Stimulated activated CD8-positive, alpha-beta memory T cell treated with anti-CD3 and anti-CD28 coated beads, Interleukin-7, amount 100 ng/mL, for 24 hours (primary cell): ENCODE measurements around the gene PCDHGB7.
"Not testable (repeated sequence)": the region's sequence is repeated elsewhere in the genome, so short reads cannot be mapped to it uniquely, and the experiment has no call there.

Experiments
- DNase-seq: peaks from one replicate; pipeline ENCODE4 v3.0.0-alpha.2; 2020; ENCODE audit warnings: low read depth

The PCDHGB7 gene

GRCh38 chr5:141397756-141398551, 19.5 kb upstream of the PCDHGB7 start, which contains the start of gene PCDHGB5:
Gene PCDHGB5, plus strand, starts transcription at chr5:141397947. Its CDS starts 181 bp downstream, at chr5:141398128.
- not testable (repeated sequence) for DNase-seq

- no peak for DNase-seq
These were observed 18.9 kb upstream of the PCDHGB7 start for GRCh38 chr5:141398608-141399007.

GRCh38 chr5:141399555-141400258, 17.8 kb upstream of the PCDHGB7 start:
- DNase-seq, result no peak

- DNase-seq, result no peak
These were observed 14.8 kb upstream of the PCDHGB7 start, which contains the start of gene PCDHGA9 for GRCh38 chr5:141402553-141403243. Gene PCDHGA9, plus strand, starts transcription at chr5:141402778. Its CDS starts 175 bp downstream, at chr5:141402953.

GRCh38 chr5:141403387-141403786, 14.1 kb upstream of the PCDHGB7 start:
- no peak for DNase-seq

GRCh38 chr5:141407790-141408505, 9.5 kb upstream of the PCDHGB7 start, which contains the start of gene PCDHGB6:
Gene PCDHGB6, plus strand, starts transcription at chr5:141408021. Its CDS starts 182 bp downstream, at chr5:141408203.
- DNase-seq, result not testable (repeated sequence)

- no peak for DNase-seq
These were observed 7.7 kb upstream of the PCDHGB7 start for GRCh38 chr5:141409598-141410306.

- no peak for DNase-seq
These were observed 5.9 kb upstream of the PCDHGB7 start for GRCh38 chr5:141411575-141411974.

- DNase-seq, result no peak
These were observed 4.5 kb upstream of the PCDHGB7 start, which contains the start of gene PCDHGA10 for GRCh38 chr5:141412854-141413539. Gene PCDHGA10, plus strand, starts transcription at chr5:141412987. Its CDS starts 189 bp downstream, at chr5:141413176.

- DNase-seq, result no peak
These were observed 3.9 kb upstream of the PCDHGB7 start for GRCh38 chr5:141413540-141414069.

- DNase-seq, result not testable (repeated sequence)
These were observed 2.8 kb upstream of the PCDHGB7 start for GRCh38 chr5:141414548-141415274.

- DNase-seq, result not testable (repeated sequence)
These were observed 2.2 kb upstream of the PCDHGB7 start for GRCh38 chr5:141415275-141415618.

GRCh38 chr5:141419074-141419880, 1.8 kb downstream of the PCDHGB7 start:
- no peak for DNase-seq

GRCh38 chr5:141420855-141421488, 3.5 kb downstream of the PCDHGB7 start, which contains the start of gene PCDHGA11:
Gene PCDHGA11, plus strand, starts transcription at chr5:141421051. Its CDS starts 177 bp downstream, at chr5:141421228.
- no peak for DNase-seq

GRCh38 chr5:141421489-141421855, 4.0 kb downstream of the PCDHGB7 start:
- no peak for DNase-seq

GRCh38 chr5:141422742-141423291, 5.3 kb downstream of the PCDHGB7 start:
- no peak for DNase-seq

GRCh38 chr5:141427783-141428426, 10.4 kb downstream of the PCDHGB7 start:
- no peak for DNase-seq
